Measurements from ENCODE around the gene SF1.

SF1 gene, protein sequence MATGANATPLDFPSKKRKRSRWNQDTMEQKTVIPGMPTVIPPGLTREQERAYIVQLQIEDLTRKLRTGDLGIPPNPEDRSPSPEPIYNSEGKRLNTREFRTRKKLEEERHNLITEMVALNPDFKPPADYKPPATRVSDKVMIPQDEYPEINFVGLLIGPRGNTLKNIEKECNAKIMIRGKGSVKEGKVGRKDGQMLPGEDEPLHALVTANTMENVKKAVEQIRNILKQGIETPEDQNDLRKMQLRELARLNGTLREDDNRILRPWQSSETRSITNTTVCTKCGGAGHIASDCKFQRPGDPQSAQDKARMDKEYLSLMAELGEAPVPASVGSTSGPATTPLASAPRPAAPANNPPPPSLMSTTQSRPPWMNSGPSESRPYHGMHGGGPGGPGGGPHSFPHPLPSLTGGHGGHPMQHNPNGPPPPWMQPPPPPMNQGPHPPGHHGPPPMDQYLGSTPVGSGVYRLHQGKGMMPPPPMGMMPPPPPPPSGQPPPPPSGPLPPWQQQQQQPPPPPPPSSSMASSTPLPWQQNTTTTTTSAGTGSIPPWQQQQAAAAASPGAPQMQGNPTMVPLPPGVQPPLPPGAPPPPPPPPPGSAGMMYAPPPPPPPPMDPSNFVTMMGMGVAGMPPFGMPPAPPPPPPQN

GRCh38 chr11:64778473-64779298 is at the start of gene SF1:
TSS of gene SF1 (minus strand) at chr11:64778542. CDS start at chr11:64778392, 150 bp downstream.
- peak; percentile 94 for DNase-seq (ENCODE audit: low spot score)

- no peak for DNase-seq (ENCODE audit: low spot score)
Observed at GRCh38 chr11:64827451-64827839, 49.1 kb upstream of the SF1 start.

- no peak for DNase-seq (ENCODE audit: low spot score)
Observed at GRCh38 chr11:64826578-64827450, 48.5 kb upstream of the SF1 start.

GRCh38 chr11:64826062-64826461 is 47.7 kb upstream of the SF1 start:
- DNase-seq (ENCODE audit: low spot score), result no peak

DNA sequence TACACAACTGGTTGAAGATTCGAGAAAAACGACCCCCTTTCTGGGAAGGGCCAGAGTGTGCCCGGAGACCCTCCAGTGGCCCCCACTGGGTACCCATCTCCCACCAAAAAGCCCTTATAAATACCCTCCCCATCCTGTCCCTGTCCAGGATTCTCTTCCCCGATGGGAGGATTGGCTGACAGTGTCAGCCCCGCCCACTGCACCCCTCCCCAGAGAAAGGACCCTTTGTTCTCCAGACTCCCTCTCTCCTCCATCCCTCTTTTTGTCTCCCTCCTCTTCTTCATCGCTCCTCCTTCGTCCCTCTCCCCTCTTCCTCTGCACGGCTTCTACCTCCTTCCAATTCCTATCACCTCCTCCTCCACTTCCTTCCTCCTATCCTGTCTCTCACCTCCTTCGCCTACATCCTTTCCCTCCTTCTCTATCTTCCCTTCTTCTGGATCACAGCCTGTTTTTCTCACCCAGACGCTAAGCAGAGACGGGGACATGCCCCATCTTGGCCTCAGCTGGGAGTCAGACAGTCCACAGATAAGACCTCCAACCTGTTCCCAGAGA is 45.3 kb upstream of the SF1 start:
- no peak for DNase-seq (ENCODE audit: low spot score)

DNA sequence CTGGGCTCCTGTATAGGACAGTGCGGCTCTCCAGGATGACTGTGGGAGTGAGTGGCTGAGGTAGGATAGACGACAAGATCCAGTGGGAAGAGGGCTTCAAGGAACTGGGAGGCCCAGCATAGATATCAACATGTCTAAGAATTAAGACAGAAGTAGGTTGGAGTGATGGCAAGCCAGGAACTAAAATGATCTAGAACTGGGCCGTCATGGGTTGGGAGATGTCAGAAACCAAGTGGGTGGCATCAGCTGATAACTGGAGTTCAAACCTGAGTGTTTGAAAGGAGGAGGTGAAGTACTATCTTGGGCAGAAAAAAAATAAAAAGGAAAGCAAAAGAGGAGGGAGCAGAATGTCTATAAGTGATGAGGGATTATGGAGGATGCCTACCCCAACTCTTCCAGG is 39.1 kb upstream of the SF1 start:
- DNase-seq (ENCODE audit: low spot score), result no peak

DNA sequence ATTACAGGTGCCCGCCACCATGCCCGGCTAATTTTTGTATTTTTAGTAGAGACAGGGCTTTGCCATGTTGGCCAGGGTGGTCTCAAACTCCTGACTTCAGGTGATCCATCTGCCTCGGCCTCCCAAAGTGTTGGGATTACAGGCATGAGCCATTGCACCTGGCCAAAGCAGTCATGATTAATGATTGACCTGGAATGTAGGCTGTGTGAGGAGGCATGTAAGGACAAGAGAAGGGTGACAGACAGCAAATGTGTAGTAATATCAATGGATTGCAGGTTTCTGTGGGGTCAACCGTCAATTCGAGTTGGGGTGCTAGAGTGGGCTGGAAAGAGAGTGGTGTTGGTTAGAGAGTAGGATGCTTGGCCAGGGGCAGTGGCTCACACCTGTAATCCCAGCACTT is 37.1 kb upstream of the SF1 start:
- DNase-seq (ENCODE audit: low spot score), result peak; percentile 48

DNA sequence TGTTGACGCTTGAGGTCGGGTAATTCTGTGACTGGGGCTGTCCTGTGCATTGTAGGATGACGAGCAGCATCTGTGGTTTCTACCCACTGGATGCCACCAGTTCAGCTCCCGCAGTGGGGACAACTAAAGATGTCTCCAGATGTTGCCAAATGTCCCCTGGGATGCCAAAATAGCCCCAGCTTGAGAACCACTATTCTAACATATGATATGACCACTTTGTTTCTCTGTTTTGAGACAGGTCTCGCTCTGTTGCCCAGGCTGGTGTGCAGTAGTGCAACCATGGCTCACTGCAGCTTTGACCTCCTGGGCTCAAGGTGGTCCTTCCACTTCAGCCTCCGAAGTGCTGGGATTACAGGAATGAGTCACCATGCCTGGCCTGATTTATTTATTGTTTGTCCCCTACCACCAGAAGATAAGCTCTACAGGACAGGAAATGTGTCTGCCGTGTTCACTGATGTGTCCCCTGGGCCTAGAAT is 36.4 kb upstream of the SF1 start:
- no peak for DNase-seq (ENCODE audit: low spot score)

DNA sequence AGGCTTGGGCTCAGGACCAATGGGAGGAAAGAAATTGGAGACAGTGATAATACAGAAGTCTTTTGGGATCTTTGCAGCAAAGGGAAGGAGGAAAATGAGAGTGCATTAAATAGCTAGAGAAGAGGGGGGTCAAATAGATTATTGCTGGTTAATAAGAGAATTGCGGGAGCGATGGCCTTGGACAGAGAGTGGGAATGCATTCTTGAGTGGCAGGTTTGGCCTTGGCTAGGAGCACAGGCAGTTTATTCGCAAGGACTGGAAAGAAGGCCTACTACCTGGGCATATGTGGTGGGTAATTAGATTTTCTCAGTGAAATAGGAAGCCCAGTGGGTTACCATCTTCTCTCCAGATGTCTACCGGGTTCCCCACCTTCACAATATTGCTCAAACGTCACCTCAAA is 35.5 kb upstream of the SF1 start:
- no peak for DNase-seq (ENCODE audit: low spot score)

GRCh38 chr11:64810891-64811272 is 32.5 kb upstream of the SF1 start:
- DNase-seq (ENCODE audit: low spot score), result no peak

DNA sequence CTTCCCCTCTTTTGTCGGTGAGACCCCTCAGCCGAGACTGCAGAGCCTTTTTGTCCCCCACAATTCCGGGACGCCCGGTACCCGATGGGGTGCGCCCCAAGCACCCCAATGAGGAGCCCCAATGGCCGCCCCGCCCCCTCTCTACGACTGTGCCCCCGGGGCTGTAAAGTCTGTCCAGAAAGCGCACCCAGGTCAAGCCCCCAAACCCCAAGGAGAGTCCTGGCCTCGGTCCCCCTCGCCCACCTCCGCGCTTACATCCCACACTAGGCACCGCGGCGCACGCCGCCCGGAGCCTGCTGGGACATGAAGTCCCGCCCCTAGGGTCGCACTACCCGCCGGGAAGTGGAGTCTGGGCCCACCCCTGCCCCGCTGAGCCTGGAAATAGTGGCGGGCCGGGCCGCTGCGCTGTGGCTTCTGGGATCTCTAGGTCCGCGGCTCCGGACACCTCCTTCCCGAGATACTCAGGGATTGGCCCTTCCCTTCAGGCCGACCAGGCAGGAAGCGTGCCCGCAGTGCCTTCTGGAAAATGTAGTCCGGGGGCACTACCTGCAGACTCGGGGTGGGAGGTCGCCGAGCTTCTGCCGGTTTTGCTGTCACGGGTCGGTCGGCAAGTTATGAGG is 32.0 kb upstream of the SF1 start, which contains the start of gene MEN1:
MEN1 (minus strand) TSS at position 281 of the 620 bp plus-strand sequence. CDS start 442 bp downstream, outside the sequence.
- peak; percentile 98 for DNase-seq (ENCODE audit: low spot score)

DNA sequence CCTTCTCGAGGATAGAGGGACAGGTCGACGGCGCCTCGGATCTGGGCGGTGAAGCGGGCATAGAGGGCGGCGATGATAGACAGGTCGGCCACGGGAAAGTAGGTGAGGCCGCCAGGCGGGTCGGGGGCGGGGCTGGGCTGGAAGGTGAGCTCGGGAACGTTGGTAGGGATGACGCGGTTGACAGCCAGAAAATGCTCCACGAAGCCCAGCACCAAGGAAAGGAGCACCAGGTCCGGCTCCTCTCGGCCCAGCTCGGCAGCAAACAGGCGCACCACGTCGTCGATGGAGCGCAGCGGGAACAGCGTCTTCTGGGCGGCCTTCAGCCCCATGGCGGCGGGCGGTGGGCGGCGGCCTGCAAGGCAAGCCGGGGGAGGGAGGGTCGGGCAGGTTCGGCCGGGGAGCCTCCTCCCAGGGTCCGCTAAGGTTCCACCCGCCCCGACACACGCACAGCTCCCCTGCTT is 31.5 kb upstream of the SF1 start:
- DNase-seq (ENCODE audit: low spot score), result peak; percentile 56

GRCh38 chr11:64805481-64805880 is 27.1 kb upstream of the SF1 start:
- no peak for DNase-seq (ENCODE audit: low spot score)

- no peak for DNase-seq (ENCODE audit: low spot score)
Observed at GRCh38 chr11:64804346-64805210, 26.2 kb upstream of the SF1 start.

DNA sequence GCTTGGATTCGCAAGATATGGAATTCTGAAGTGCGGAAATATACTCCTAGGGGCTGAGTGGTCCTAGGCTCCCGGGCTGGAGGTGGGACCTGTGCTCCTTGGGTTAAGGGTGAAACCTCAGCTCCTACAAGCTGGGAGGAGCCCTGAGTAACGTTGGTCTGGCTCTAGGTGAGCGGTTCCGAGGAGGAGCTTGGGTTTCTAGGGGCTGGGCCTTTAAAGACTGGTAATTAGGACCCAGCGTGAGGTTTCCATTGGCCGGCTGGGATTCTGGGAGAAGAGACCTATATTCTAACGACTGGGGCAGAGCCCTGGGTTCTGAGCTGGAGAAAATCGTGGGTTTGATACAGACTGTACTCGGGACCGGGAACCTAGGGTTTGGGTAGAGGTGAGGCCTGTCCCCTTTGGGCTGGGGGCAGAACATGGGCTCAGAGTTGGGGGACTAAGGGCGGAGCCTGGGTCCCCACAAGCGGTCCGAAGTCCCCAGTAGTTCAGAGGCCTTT is 25.6 kb upstream of the SF1 start:
- DNase-seq (ENCODE audit: low spot score), result no peak

- peak; percentile 94 for DNase-seq (ENCODE audit: low spot score)
Observed at GRCh38 chr11:64803158-64803845, 25.0 kb upstream of the SF1 start, which contains the start of gene MAP4K2. TSS of gene MAP4K2 (minus strand) at chr11:64803214. CDS start at chr11:64803149, 65 bp downstream.

DNA sequence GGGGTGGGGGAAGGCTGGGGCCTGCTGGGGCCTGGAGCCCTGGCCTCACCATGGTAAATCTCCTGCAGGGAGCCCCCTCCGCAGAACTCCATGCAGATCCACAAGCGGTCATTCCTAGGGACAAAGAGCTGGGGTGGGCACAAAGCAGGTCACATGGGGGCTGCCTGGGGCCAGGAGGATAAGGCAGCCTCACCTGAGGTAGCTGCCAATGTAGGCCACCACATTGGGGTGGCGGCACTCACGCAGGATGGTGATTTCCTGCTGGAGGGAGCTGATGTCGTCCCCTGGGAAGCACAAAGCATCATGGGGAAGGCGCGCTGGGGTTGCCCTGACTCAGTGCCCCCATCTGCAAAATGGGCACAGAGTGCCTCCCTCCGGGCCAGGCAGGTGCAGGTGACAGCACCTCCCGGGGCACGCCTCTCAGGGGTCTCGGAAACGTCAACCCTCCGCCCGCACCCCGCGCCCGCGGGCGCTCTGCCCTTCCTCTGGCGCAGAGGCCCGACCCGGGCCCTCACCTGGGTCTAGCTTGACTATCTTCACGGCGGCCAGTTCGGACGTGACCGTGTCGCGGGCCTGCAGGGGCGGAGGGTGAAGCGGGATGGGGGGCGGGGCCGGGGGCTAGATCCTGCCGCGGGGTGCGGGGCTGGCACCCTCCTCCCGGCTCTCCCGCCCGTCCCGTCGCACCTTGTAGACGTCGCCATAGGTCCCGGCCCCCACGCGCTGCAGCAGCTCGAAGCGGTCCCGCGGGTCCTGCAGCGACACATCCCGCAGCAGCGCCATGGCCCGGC is 24.2 kb upstream of the SF1 start:
- no peak for DNase-seq (ENCODE audit: low spot score)

Data from HuH-7.5 (cell line).